ENCODE results near the gene NELFA. TPM values are rescaled to one million over a fixed set of nuclear protein-coding genes. Genes with fewer than 3 reads are reported as not detected.

NELFA gene
- total and polyA plus RNA-seq, 2 of the 13 experiments (the other 11 are each of a cell fraction or from before 2014, with no cell fraction given), result 13.3 to 18.5 TPM

DNA sequence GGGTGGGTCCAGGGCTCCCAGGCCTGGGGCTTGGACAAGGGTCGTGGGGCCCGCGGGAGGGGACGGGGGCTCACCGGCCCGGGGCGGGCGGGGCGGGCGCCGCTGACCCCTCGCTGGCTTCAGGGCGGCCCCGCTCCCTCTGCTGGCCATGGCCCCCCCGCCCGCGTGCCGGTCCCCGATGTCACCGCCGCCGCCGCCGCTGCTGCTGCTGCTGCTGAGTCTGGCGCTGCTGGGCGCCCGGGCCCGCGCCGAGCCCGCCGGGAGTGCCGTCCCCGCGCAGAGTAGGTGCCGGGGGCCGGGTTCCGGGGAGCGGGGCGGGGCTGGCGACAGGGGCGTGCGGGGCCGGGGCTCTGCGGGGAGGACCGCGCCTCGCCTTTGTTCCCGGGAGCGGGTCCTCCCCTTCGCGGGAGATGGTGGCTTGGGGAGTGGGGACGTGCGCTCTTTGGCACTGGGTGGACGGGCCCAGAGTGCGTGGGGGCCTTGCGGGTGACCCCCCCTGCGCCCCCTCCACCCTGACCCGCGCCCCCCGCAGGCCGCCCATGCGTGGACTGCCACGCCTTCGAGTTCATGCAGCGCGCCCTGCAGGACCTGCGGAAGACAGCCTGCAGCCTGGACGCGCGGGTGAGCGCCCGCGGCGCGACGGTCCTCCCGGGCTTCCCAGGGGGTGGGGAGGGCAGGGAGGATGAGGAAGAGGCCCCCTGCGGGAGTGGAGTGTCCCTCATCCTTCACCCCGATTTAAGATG is 33.6 kb upstream of the NELFA start:
- Histone ChIP-seq H3K27me3 (ENCODE audit: control insufficient read depth in 1 of 2, insufficient read depth in 2 of 2, low read length in 2 of 2) (peaks cover 6 to 16% of the 10 kb centered on the region in 2 experiments), H3K4me2 (ENCODE audit: low read depth, low read length) (peak overlapping the region; percentile 76), H3K9me3 (ENCODE audit: low read length) (no peaks in the 10 kb centered on the region), H3K27ac (ENCODE audit: extremely low read length, insufficient read depth, low read length) (no peak overlapping the region), H3K4me3 (replicated peaks in 1 of 3; ENCODE audit: insufficient read depth in 1 of 3, low read depth in 2 of 3, low read length in 3 of 3) (peak overlapping the region; percentile 65 to 80 (median 79); a peak in 5 of 6 replicates), H2AFZ (ENCODE audit: low read length) (no peak overlapping the region), H3K79me2 (ENCODE audit: insufficient read depth, low read length) (no peaks in the 10 kb centered on the region), H3K4me1 (ENCODE audit: insufficient read depth, low read length) (peaks cover 6% of the 10 kb centered on the region), H3K9ac (ENCODE audit: insufficient read depth, low read depth, low read length) (no peak overlapping the region), H4K20me1 (ENCODE audit: insufficient read depth, low read length) (no peaks in the 10 kb centered on the region), H3K36me3 (replicated peaks in 1 of 2; ENCODE audit: control insufficient read depth in 1 of 2, insufficient read depth in 2 of 2, low read length in 2 of 2) (no peaks in the 10 kb centered on the region)
- FAIRE-seq (no peak), DNase-seq (ENCODE audit: low spot score) (no peak), ATAC-seq (peak; percentile 52)
- in situ Hi-C loops (cut with HindIII; ENCODE audit: extremely low pct_ligation_motif_present, low pct_unique_long_range_greater_than_20kb), result no loop called here
- no TSS peak for BruUV-seq (replicated peaks)
- POLR2A ChIA-PET, result no interaction called here
- TF ChIP-seq ZBTB7A (CRISPR knock-in tag; IDR thresholded peaks at IDR 0.05) (no peak), FOXA1 (IDR thresholded peaks at IDR 0.05) (no peak), FOXA1 (CRISPR knock-in tag; IDR thresholded peaks at IDR 0.05) (no peak), YY1 (IDR thresholded peaks at IDR 0.05; ENCODE audit: insufficient read depth, insufficient replicate concordance, low read depth, low read length) (peak; percentile 12), ZNF777 (CRISPR knock-in tag; IDR thresholded peaks at IDR 0.05) (peak; percentile 5; the same call in 1 of the 2 replicates), ATF7-NPFF (CRISPR knock-in tag; IDR thresholded peaks at IDR 0.05; ENCODE audit: low read depth) (0 out of 2 replicates have a peak, but pooled peaks have one; percentile 28)
- TF ChIP-seq, protein P1, sequence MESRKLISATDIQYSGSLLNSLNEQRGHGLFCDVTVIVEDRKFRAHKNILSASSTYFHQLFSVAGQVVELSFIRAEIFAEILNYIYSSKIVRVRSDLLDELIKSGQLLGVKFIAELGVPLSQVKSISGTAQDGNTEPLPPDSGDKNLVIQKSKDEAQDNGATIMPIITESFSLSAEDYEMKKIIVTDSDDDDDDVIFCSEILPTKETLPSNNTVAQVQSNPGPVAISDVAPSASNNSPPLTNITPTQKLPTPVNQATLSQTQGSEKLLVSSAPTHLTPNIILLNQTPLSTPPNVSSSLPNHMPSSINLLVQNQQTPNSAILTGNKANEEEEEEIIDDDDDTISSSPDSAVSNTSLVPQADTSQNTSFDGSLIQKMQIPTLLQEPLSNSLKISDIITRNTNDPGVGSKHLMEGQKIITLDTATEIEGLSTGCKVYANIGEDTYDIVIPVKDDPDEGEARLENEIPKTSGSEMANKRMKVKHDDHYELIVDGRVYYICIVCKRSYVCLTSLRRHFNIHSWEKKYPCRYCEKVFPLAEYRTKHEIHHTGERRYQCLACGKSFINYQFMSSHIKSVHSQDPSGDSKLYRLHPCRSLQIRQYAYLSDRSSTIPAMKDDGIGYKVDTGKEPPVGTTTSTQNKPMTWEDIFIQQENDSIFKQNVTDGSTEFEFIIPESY (CRISPR knock-in tag; IDR thresholded peaks at IDR 0.05), result 0 out of 2 replicates have a peak, but pooled peaks have one; percentile 21
- 8% methylated on average over 3 of the region's 80 CpGs for WGBS (ENCODE audit: low lambda C conversion rate)
- intact Hi-C loops (cut with micrococcal nuclease; ENCODE audit: unreplicated experiment), result no loop called here
- CTCF ChIA-PET (ENCODE audit: low intra/inter-chr PET ratio, low total read pairs), result no interaction called here
